ENCODE data around the gene LRCH3. TPM values are rescaled to one million over a fixed set of nuclear protein-coding genes. Genes with fewer than 3 reads are reported as not detected.

Gene LRCH3
- 10 to 100 TPM; 18.0 to 49.0 (median 28.0) TPM for polyA plus RNA-seq (ENCODE audit: insufficient read length in 10 of 10)
- long read RNA-seq, donor 1, partial matches to known transcripts = 128 of 128 reads
- long read RNA-seq, donor 1, other reads (novel, unspliced or antisense) = 0 of 128 reads
- long read RNA-seq, donor 2 = 0 reads
- long read RNA-seq, donor 3 = 0 reads
- long read RNA-seq, donor 4, partial matches to known transcripts = 170 of 170 reads
- long read RNA-seq, donor 4, other reads (novel, unspliced or antisense) = 0 of 170 reads
- long read RNA-seq, donor 5, partial matches to known transcripts = 6 of 8 reads
- long read RNA-seq, donor 5, other reads (novel, unspliced or antisense) = 0 of 8 reads
- long read RNA-seq, donor 6, partial matches to known transcripts = 8 of 8 reads
- long read RNA-seq, donor 6, other reads (novel, unspliced or antisense) = 0 of 8 reads
- long read RNA-seq, donor 7, full-length matches to known transcripts = 2 of 2 reads
- long read RNA-seq, donor 7, partial matches to known transcripts = 0 of 2 reads
- long read RNA-seq, donor 7, other reads (novel, unspliced or antisense) = 0 of 2 reads
- long read RNA-seq, donor 8 = 0 reads
- long read RNA-seq, donor 9, partial matches to known transcripts = 0 of 1 reads
- long read RNA-seq, donor 9, other reads (novel, unspliced or antisense) = 0 of 1 reads

GRCh38 chr3:197791113-197791891 lies at the start of gene LRCH3:
Gene LRCH3, plus strand, starts transcription at chr3:197791254. Its CDS starts 25 bp downstream, at chr3:197791279.
- DNase-seq = peak; percentile 83 to 97 (median 89)

- no peak for DNase-seq
Observed at GRCh38 chr3:197742787-197743186, 48.3 kb upstream of the LRCH3 start.

- no peak for DNase-seq
Observed at GRCh38 chr3:197746209-197746608, 44.8 kb upstream of the LRCH3 start.

- DNase-seq = peak in 1 of 3 donors; percentile 18
Observed at GRCh38 chr3:197746801-197747237, 44.2 kb upstream of the LRCH3 start.

- peak in 2 of 3 donors; percentile 15 to 72 for DNase-seq
Observed at GRCh38 chr3:197748597-197749314, 42.3 kb upstream of the LRCH3 start.

- no peak for DNase-seq
Observed at GRCh38 chr3:197749315-197749600, 41.8 kb upstream of the LRCH3 start.

GRCh38 chr3:197749601-197750395 lies 41.3 kb upstream of the LRCH3 start, which contains the start of gene FYTTD1:
Gene FYTTD1, plus strand, starts transcription at chr3:197749883. Its CDS starts 89 bp downstream, at chr3:197749972.
- DNase-seq = peak; percentile 85 to 97 (median 93)

GRCh38 chr3:197750396-197750831 lies 40.6 kb upstream of the LRCH3 start:
- DNase-seq = peak; percentile 56 to 86 (median 66)

- DNase-seq = peak in 2 of 3 donors; percentile 10 to 61
Observed at GRCh38 chr3:197750858-197751737, 40.0 kb upstream of the LRCH3 start.

- DNase-seq = no peak
Observed at GRCh38 chr3:197752107-197752506, 38.9 kb upstream of the LRCH3 start.

- DNase-seq = no peak
Observed at GRCh38 chr3:197753263-197753662, 37.8 kb upstream of the LRCH3 start.

GRCh38 chr3:197756704-197757103 lies 34.4 kb upstream of the LRCH3 start:
- DNase-seq = no peak

GRCh38 chr3:197758512-197758911 lies 32.5 kb upstream of the LRCH3 start:
- DNase-seq = no peak

GRCh38 chr3:197761784-197762183 lies 29.3 kb upstream of the LRCH3 start:
- no peak for DNase-seq

- DNase-seq = no peak
Observed at GRCh38 chr3:197775317-197775716, 15.7 kb upstream of the LRCH3 start.

GRCh38 chr3:197782230-197782629 lies 8.8 kb upstream of the LRCH3 start:
- DNase-seq = no peak

GRCh38 chr3:197784019-197784585 lies 7.0 kb upstream of the LRCH3 start:
- no peak for DNase-seq

GRCh38 chr3:197787412-197787811 lies 3.6 kb upstream of the LRCH3 start:
- DNase-seq = no peak

GRCh38 chr3:197789309-197789708 lies 1.7 kb upstream of the LRCH3 start:
- no peak for DNase-seq
